ENCODE measurements around the gene CDIP1.

DNA sequence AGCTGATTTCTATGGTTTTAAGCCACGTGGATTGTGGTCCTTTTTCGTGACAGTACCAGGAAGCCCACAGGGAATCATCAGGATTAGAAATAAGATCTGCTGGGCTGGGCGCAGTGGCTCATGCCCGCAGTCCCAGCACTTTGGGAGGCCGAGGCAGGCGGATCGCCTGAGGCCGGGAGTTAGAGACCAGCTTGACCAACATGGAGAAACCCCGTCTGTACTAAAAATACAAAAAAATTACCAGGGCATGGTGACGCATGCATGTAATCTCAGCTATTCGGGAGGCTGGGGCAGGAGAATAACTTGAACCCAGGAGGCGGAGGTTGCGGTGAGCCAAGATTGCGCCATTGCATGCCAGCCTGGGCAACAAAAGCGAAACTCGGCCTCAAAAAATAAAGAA is 70.7 kb downstream of the CDIP1 start:
- TF ChIP-seq, protein P1, sequence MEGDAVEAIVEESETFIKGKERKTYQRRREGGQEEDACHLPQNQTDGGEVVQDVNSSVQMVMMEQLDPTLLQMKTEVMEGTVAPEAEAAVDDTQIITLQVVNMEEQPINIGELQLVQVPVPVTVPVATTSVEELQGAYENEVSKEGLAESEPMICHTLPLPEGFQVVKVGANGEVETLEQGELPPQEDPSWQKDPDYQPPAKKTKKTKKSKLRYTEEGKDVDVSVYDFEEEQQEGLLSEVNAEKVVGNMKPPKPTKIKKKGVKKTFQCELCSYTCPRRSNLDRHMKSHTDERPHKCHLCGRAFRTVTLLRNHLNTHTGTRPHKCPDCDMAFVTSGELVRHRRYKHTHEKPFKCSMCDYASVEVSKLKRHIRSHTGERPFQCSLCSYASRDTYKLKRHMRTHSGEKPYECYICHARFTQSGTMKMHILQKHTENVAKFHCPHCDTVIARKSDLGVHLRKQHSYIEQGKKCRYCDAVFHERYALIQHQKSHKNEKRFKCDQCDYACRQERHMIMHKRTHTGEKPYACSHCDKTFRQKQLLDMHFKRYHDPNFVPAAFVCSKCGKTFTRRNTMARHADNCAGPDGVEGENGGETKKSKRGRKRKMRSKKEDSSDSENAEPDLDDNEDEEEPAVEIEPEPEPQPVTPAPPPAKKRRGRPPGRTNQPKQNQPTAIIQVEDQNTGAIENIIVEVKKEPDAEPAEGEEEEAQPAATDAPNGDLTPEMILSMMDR (conservative IDR thresholded peaks at IDR 0.05; ENCODE audit: low read length): no peak
- no peak for TF ChIP-seq EZH2phosphoT487 (IDR thresholded peaks at IDR 0.05; ENCODE audit: borderline replicate concordance, low read depth, low read length)

Measured in OCI-LY7 (cell line).